Transverse colon (tissue), 4 donors: ENCODE measurements around the gene UNC5B. TPM values are rescaled to one million over a fixed set of nuclear protein-coding genes. Genes with fewer than 3 reads are reported as not detected.

Experiments
- DNase-seq: peaks from one replicate; pipeline ENCODE4 v3.0.0-alpha.2; 2019
- H3K27ac ChIP-seq, 4 donors: fragments of 200-600 bp; sonication (generic); 2 replicates each; pipeline ENCODE4 v1.5.1; 2016 to 2018; ENCODE audit warnings: inconsistent platforms in 4 of 4
- H3K27me3 ChIP-seq: fragments of 200-600 bp; sonication (generic); 2 replicates; pipeline ENCODE4 v1.5.1; 2017; ENCODE audit warnings: inconsistent platforms
- H3K36me3 ChIP-seq, 4 donors: fragments of 200-600 bp; sonication (generic); 2 replicates each; pipeline ENCODE4 v1.5.1; 2017 to 2019; ENCODE audit warnings: inconsistent platforms in 4 of 4
- H3K4me1 ChIP-seq, 4 donors: fragments of 200-600 bp; sonication (generic); 2 replicates each; pipeline ENCODE4 v1.5.1; 2017 to 2020; ENCODE audit warnings: inconsistent platforms in 4 of 4
- H3K4me3 ChIP-seq, 4 donors: fragments of 200-600 bp; sonication (generic); 1 replicate in 1 of 4; 2 replicates in 3 of 4; pipeline versions ENCODE4 v1.5.1 to v1.6.1; 2017 to 2019; ENCODE audit warnings: inconsistent platforms in 4 of 4
- H3K9me3 ChIP-seq, 2 donors: fragments of 200-600 bp; sonication (generic); 2 replicates each; pipeline ENCODE4 v1.5.1; 2017 to 2019; ENCODE audit warnings: inconsistent platforms in 2 of 2
- EP300 ChIP-seq: sonication (generic); formaldehyde crosslinking; IDR thresholded peaks from one replicate; pipeline ENCODE4 v1.6.1; 2017; ENCODE audit warnings: antibody characterized with exemption, low read depth
- POLR2A ChIP-seq: fragments of 450-650 bp; IDR thresholded peaks from one replicate; pipeline ENCODE4 v1.6.1; 2016; ENCODE audit warnings: antibody characterized with exemption, mild to moderate bottlenecking, moderate library complexity
- POLR2AphosphoS5 ChIP-seq, 3 donors: sonication (generic); formaldehyde crosslinking; IDR thresholded peaks; one replicate each; pipeline ENCODE4 v1.6.1; 2016; ENCODE audit warnings: antibody characterized with exemption in 3 of 3
- WGBS, 2 donors: methylation state at CpG; one replicate each; pipeline ENCODE4 v1.1.5; 2018; ENCODE audit warnings: low coverage in 1 of 2; 5-methylcytosine and 5-hydroxymethylcytosine counted together
- in situ Hi-C, 4 donors: fragments of 200-750 bp; cut with MboI; loops; one replicate each; pipeline versions ENCODE4 v1.15.0 to v1.15.1; 2017; ENCODE audit warnings: low sequenced_read_pairs in 3 of 4, low pct_ligation_motif_present in 1 of 4, low pct_unique_long_range_greater_than_20kb in 1 of 4
- intact Hi-C: fragments of 100-400 bp; cut with DNase I; formaldehyde crosslinking; loops from one replicate; pipeline ENCODE4 v1.15.1; 2023; ENCODE audit warnings: low total_unique reads
- total RNA-seq, 4 donors: library from RNA; depleted of rRNA; stranded (reverse); fragments of >200 nt; gene quantifications; one replicate each; pipeline ENCODE4 v1.1.0, GENCODE V29; 2016
- TF ChIP-seq, protein P1 (sequence below), 5 experiments: fragments of 200-600 bp in 3 of 5; fragments of 450-650 bp in 2 of 5; sonication (generic) in 3 of 5; IDR thresholded peaks; 1 replicate in 2 of 5; 2 replicates in 3 of 5; pipeline ENCODE4 v1.5.1; 2016 to 2017; ENCODE audit warnings: antibody characterized with exemption in 5 of 5, inconsistent platforms in 3 of 5, mild to moderate bottlenecking in 2 of 5, moderate library complexity in 1 of 5

The UNC5B gene
- total RNA-seq, 4 donors from 2014 or later, result 12.3 to 74.1 (median 41.2) TPM

DNA sequence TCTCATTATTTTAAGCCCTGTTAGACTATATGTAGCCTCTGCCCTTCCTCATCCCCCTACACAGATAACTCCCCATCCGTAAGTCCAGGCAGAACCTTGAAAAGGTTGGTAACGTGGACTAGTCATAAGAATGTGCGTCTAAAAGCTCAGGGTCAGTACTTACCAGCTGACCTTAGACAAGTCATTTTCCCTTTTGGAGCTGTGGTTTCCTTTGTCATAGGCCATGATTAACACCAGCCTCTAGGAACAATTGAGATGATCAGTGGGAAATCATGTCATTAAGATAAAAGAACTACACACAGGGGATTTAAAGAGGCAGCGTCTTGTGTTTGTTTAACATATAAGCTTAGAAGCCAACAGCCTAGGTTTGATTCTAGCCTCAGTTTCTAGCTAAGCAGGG is 6.9 kb upstream of the UNC5B start:
- no peaks in the 10 kb centered on the region for H3K36me3 ChIP-seq
- in situ Hi-C loops, result loop anchor here in 2 of 4 donors (10.0 kb wide), 2 partner anchors 271 to 301 kb away; no protein-coding TSS in a partner anchor
- intact Hi-C loops, result no loop called here
- TF ChIP-seq POLR2AphosphoS5 (IDR thresholded peaks at IDR 0.05) (no peak), EP300 (no peak), POLR2A (no peak)
- TF ChIP-seq, protein P1, sequence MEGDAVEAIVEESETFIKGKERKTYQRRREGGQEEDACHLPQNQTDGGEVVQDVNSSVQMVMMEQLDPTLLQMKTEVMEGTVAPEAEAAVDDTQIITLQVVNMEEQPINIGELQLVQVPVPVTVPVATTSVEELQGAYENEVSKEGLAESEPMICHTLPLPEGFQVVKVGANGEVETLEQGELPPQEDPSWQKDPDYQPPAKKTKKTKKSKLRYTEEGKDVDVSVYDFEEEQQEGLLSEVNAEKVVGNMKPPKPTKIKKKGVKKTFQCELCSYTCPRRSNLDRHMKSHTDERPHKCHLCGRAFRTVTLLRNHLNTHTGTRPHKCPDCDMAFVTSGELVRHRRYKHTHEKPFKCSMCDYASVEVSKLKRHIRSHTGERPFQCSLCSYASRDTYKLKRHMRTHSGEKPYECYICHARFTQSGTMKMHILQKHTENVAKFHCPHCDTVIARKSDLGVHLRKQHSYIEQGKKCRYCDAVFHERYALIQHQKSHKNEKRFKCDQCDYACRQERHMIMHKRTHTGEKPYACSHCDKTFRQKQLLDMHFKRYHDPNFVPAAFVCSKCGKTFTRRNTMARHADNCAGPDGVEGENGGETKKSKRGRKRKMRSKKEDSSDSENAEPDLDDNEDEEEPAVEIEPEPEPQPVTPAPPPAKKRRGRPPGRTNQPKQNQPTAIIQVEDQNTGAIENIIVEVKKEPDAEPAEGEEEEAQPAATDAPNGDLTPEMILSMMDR (IDR thresholded peaks at IDR 0.05), result no peak
- H3K9me3 ChIP-seq, result no peaks in the 10 kb centered on the region
- no peak for DNase-seq
- H3K4me3 ChIP-seq, result no peak overlapping the region
- H3K27ac ChIP-seq, result no peak overlapping the region
- H3K4me1 ChIP-seq, result peaks cover 0 to 4% (median 1%) of the 10 kb centered on the region in 4 donors
- peaks cover 24% of the 10 kb centered on the region for H3K27me3 ChIP-seq
- WGBS, 2 donors, result 73 to 75% methylated on average over 2 to 4 of the region's 4 CpGs

DNA sequence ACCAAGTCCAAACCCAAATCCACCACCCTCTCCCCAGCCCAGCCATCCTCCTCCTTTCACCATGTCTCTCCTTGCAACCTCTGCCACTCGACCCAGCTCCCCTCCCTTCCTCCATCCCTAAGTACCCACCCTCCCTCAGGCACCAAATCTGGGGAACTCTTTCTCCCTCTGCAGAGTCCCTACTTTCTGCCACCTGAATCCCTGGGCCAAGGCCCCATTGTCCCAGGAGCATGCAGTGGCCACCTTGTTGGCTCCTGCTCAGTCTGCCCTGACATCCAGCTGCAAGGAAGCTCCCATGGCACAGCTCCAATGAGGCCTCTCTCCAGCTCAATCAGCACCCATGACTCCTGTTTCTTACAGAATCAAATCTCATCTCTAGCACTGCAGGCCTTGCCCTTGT is 5.5 kb upstream of the UNC5B start:
- peaks cover 38% of the 10 kb centered on the region for H3K27me3 ChIP-seq
- intact Hi-C loops, result no loop called here
- in situ Hi-C loops, result loop anchor here in 2 of 4 donors (10.0 kb wide), 2 partner anchors 272 to 302 kb away; no protein-coding TSS in a partner anchor
- H3K9me3 ChIP-seq, result no peaks in the 10 kb centered on the region
- H3K36me3 ChIP-seq, result no peaks in the 10 kb centered on the region
- H3K4me1 ChIP-seq, result peaks cover 4 to 9% (median 5%) of the 10 kb centered on the region in 4 donors
- no peak overlapping the region for H3K4me3 ChIP-seq
- no peak overlapping the region for H3K27ac ChIP-seq
- no peak for TF ChIP-seq POLR2A
- no peak for TF ChIP-seq POLR2AphosphoS5 (IDR thresholded peaks at IDR 0.05)
- TF ChIP-seq EP300, result no peak
- TF ChIP-seq, protein P1 (IDR thresholded peaks at IDR 0.05), result no peak
- 80% methylated on average over 1 of the region's 1 CpG; no CpG with 5 or more reads in 1 of the 2 donors for WGBS, 2 donors
- DNase-seq, result no peak

DNA sequence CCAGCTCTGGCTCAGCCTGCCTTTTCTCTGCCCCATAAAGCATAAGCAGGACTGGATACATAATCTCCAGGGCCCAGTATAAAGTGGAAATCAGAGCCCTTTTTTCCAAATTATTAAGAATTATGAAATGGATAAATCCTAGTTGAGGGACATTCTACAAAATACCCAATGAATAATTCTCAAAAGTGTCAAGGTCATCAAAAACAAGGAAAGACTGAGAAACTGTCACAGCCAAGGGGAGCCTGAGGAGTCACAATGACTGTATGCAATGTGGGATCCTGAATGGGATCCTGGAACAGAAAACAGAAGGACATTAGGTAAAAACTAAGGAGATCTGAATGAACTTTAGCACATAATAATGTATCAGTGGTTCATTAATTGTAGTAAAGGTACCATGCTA is 4.8 kb upstream of the UNC5B start:
- Histone ChIP-seq H3K9me3 (no peaks in the 10 kb centered on the region), H3K27me3 (peaks cover 38% of the 10 kb centered on the region), H3K4me3 (no peak overlapping the region), H3K27ac (no peak overlapping the region), H3K4me1 (peaks cover 6 to 12% (median 8%) of the 10 kb centered on the region in 4 donors), H3K36me3 (no peaks in the 10 kb centered on the region)
- no peak for TF ChIP-seq EP300
- TF ChIP-seq, protein P1 (IDR thresholded peaks at IDR 0.05), result no peak
- no peak for TF ChIP-seq POLR2A
- no peak for TF ChIP-seq POLR2AphosphoS5 (IDR thresholded peaks at IDR 0.05)
- in situ Hi-C loops, result loop anchor here in 2 of 4 donors (10.0 kb wide), 2 partner anchors 273 to 303 kb away; no protein-coding TSS in a partner anchor
- DNase-seq, result no peak
- intact Hi-C loops, result no loop called here

DNA sequence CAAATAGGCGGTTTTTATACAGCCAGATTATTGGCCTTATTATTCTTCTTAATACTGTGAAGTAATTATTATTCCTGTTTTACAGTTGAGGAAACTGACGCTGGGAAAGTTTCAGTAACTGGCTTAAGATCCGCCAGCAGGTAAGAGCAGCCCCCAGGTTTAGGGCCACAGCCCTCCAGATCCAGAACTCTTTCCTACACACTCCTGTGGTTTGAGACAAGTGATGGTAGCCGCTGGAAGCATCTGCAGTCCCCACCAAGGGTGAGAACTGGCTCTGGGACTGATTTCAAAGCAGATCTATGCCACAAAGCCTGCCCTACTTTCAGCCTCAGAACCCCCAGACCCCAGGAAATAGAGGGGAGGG is 3.0 kb upstream of the UNC5B start:
- no peak for TF ChIP-seq POLR2AphosphoS5 (IDR thresholded peaks at IDR 0.05)
- no peak for TF ChIP-seq POLR2A
- no peak for TF ChIP-seq EP300
- TF ChIP-seq, protein P1 (IDR thresholded peaks at IDR 0.05), result no peak
- Histone ChIP-seq H3K36me3 (no peaks in the 10 kb centered on the region), H3K9me3 (no peaks in the 10 kb centered on the region), H3K4me1 (peaks cover 6 to 28% (median 19%) of the 10 kb centered on the region in 4 donors), H3K4me3 (no peak overlapping the region), H3K27me3 (peaks cover 39% of the 10 kb centered on the region), H3K27ac (no peak overlapping the region)
- in situ Hi-C loops, result loop anchor here in 2 of 4 donors (10.0 kb wide), 2 partner anchors 275 to 305 kb away; no protein-coding TSS in a partner anchor
- intact Hi-C loops, result no loop called here
- WGBS, 2 donors, result 42% methylated on average over 4 of the region's 4 CpGs; no CpG with 5 or more reads in 1 of the 2 donors
- DNase-seq, result no peak
